Neural progenitor cell (in vitro differentiated cells): ENCODE data around the gene GNAT1. TPM values are rescaled to one million over a fixed set of nuclear protein-coding genes. Genes with fewer than 3 reads are reported as not detected.
A peak's percentile ranks its signal among the peaks of the same experiment; 100 is the strongest.

ENCODE experiments used
- DNase-seq: peaks from one replicate; pipeline ENCODE4 v3.0.0-alpha.2; 2016; ENCODE audit warnings: low spot score
- H2AFZ ChIP-seq: fragments of 200-600 bp; sonication (generic); replicated peaks from 2 replicates; pipeline ENCODE4 v1.6.1; 2016; ENCODE audit warnings: antibody characterized with exemption
- H3F3A ChIP-seq: fragments of 200-600 bp; sonication (generic); 2 replicates; pipeline ENCODE4 v1.6.1; 2016; ENCODE audit warnings: antibody characterized with exemption, low read depth
- H3K27ac ChIP-seq: fragments of 200-600 bp; sonication (generic); 2 replicates; pipeline ENCODE4 v1.5.1; 2016; ENCODE audit warnings: mild to moderate bottlenecking
- H3K27me3 ChIP-seq: fragments of 200-600 bp; sonication (generic); 2 replicates; pipeline ENCODE4 v1.6.1; 2016; ENCODE audit warnings: mild to moderate bottlenecking, moderate library complexity
- H3K36me3 ChIP-seq: fragments of 200-600 bp; sonication (generic); 2 replicates; pipeline ENCODE4 v1.5.1; 2016
- H3K4me1 ChIP-seq: fragments of 200-600 bp; sonication (generic); 2 replicates; pipeline ENCODE4 v1.6.1; 2016; ENCODE audit warnings: mixed run types
- H3K4me2 ChIP-seq: fragments of 200-600 bp; sonication (generic); 2 replicates; pipeline ENCODE4 v1.6.1; 2016
- H3K4me3 ChIP-seq: fragments of 200-600 bp; sonication (generic); 2 replicates; pipeline ENCODE4 v1.5.1; 2016
- H3K79me2 ChIP-seq: fragments of 200-600 bp; sonication (generic); 2 replicates; pipeline ENCODE4 v1.6.1; 2016; ENCODE audit warnings: low read depth
- H3K9ac ChIP-seq: fragments of 200-600 bp; sonication (generic); 2 replicates; pipeline ENCODE4 v1.6.1; 2016
- H3K9me3 ChIP-seq: fragments of 200-600 bp; sonication (generic); 2 replicates; pipeline ENCODE4 v1.5.1; 2016; ENCODE audit warnings: low read depth
- H4K20me1 ChIP-seq: fragments of 200-600 bp; sonication (generic); 2 replicates; pipeline ENCODE4 v1.6.1; 2016; ENCODE audit warnings: low read depth
- H3K27ac Mint-ChIP-seq: 3 replicates; pipeline ENCODE4 v1.8.0; 2021; ENCODE audit warnings: mixed read lengths
- H3K27me3 Mint-ChIP-seq: 2 replicates; pipeline ENCODE4 v1.8.0; 2022; ENCODE audit warnings: low read depth, mild to moderate bottlenecking, inconsistent platforms, moderate library complexity, mixed read lengths; ENCODE audit not compliant: insufficient read depth
- H3K36me3 Mint-ChIP-seq: 3 replicates; pipeline ENCODE4 v1.8.0; 2021; ENCODE audit warnings: mixed read lengths
- H3K4me1 Mint-ChIP-seq: 3 replicates; pipeline ENCODE4 v1.8.0; 2021; ENCODE audit warnings: mixed read lengths
- H3K4me3 Mint-ChIP-seq: 3 replicates; pipeline ENCODE4 v1.8.0; 2021; ENCODE audit warnings: mild to moderate bottlenecking, moderate library complexity, mixed read lengths
- H3K9me3 Mint-ChIP-seq: 3 replicates; pipeline ENCODE4 v1.8.0; 2020; ENCODE audit warnings: mixed read lengths
- CTCF ChIP-seq: fragments of 200-600 bp; sonication (generic); IDR thresholded peaks from 2 replicates; pipeline ENCODE4 v1.5.1; 2017; ENCODE audit warnings: antibody characterized with exemption, mild to moderate bottlenecking
- EZH2 ChIP-seq: fragments of 200-600 bp; sonication (generic); IDR thresholded peaks from 2 replicates; pipeline ENCODE4 v1.6.1; 2017; ENCODE audit warnings: antibody characterized with exemption, mild to moderate bottlenecking, moderate library complexity
- EZH2phosphoT487 ChIP-seq: fragments of 200-600 bp; sonication (generic); IDR thresholded peaks from 2 replicates; pipeline ENCODE4 v1.6.1; 2017; ENCODE audit warnings: antibody characterized with exemption
- total RNA-seq: library from RNA; depleted of rRNA; stranded (reverse); fragments of >200 nt; gene quantifications from 2 replicates; pipeline ENCODE4 v1.2.3, GENCODE V29; 2015; ENCODE audit warnings: low replicate concordance

The GNAT1 gene
- total RNA-seq, 1 donor from 2014 or later, result not detected

- no peak overlapping the region for H3K27ac ChIP-seq
- H3F3A ChIP-seq, result peaks cover 22% of the 10 kb centered on the region
- DNase-seq, result no peak
- H3K9me3 ChIP-seq, result no peaks in the 10 kb centered on the region
- peak overlapping the region; percentile 66 for H3K4me2 ChIP-seq
- Mint-ChIP-seq H3K27me3 (peaks cover 8% of the 10 kb centered on the region), H3K4me3 (no peak overlapping the region), H3K36me3 (no peaks in the 10 kb centered on the region), H3K9me3 (no peaks in the 10 kb centered on the region), H3K27ac (no peak overlapping the region), H3K4me1 (peaks cover 66% of the 10 kb centered on the region)
- no peak overlapping the region for H3K4me3 ChIP-seq
- no peaks in the 10 kb centered on the region for H3K27me3 ChIP-seq
- TF ChIP-seq CTCF, result no peak
- no peak for TF ChIP-seq EZH2
- no peak for TF ChIP-seq EZH2phosphoT487
- H3K9ac ChIP-seq, result no peak overlapping the region
- H3K4me1 ChIP-seq, result peaks cover 64% of the 10 kb centered on the region
- peaks cover 85% of the 10 kb centered on the region for H4K20me1 ChIP-seq
- H2AFZ ChIP-seq, result no peak overlapping the region
- H3K79me2 ChIP-seq, result peaks cover 12% of the 10 kb centered on the region
- no peaks in the 10 kb centered on the region for H3K36me3 ChIP-seq
Measured at GRCh38 chr3:50169232-50169832, 22.1 kb upstream of the GNAT1 start.

GRCh38 chr3:50169858-50170257, 21.6 kb upstream of the GNAT1 start:
- peak overlapping the region; percentile 33 for H3K27ac Mint-ChIP-seq
- no peak overlapping the region for H3K27ac ChIP-seq
- H3K36me3 Mint-ChIP-seq, result no peaks in the 10 kb centered on the region
- no peaks in the 10 kb centered on the region for H3K27me3 ChIP-seq
- H3K9me3 Mint-ChIP-seq, result no peaks in the 10 kb centered on the region
- peaks cover 22% of the 10 kb centered on the region for H3F3A ChIP-seq
- no peak for DNase-seq
- no peak overlapping the region for H3K4me3 Mint-ChIP-seq
- peaks cover 61% of the 10 kb centered on the region for H3K4me1 Mint-ChIP-seq
- H3K4me3 ChIP-seq, result no peak overlapping the region
- no peak overlapping the region for H2AFZ ChIP-seq
- peaks cover 4% of the 10 kb centered on the region for H3K27me3 Mint-ChIP-seq
- H3K4me2 ChIP-seq, result peak overlapping the region; percentile 66
- no peaks in the 10 kb centered on the region for H3K9me3 ChIP-seq
- no peak overlapping the region for H3K9ac ChIP-seq
- peaks cover 64% of the 10 kb centered on the region for H3K4me1 ChIP-seq
- TF ChIP-seq CTCF (no peak), EZH2phosphoT487 (no peak), EZH2 (no peak)
- peaks cover 12% of the 10 kb centered on the region for H3K79me2 ChIP-seq
- peaks cover 79% of the 10 kb centered on the region for H4K20me1 ChIP-seq
- H3K36me3 ChIP-seq, result no peaks in the 10 kb centered on the region

GRCh38 chr3:50170689-50171088, 20.7 kb upstream of the GNAT1 start:
- no peaks in the 10 kb centered on the region for H3K9me3 Mint-ChIP-seq
- no peak overlapping the region for H2AFZ ChIP-seq
- H3K9me3 ChIP-seq, result no peaks in the 10 kb centered on the region
- no peak overlapping the region for H3K27ac Mint-ChIP-seq
- H3K4me3 ChIP-seq, result no peak overlapping the region
- peaks cover 4% of the 10 kb centered on the region for H3K27me3 Mint-ChIP-seq
- TF ChIP-seq CTCF (no peak), EZH2phosphoT487 (no peak), EZH2 (no peak)
- peaks cover 22% of the 10 kb centered on the region for H3F3A ChIP-seq
- no peak overlapping the region for H3K4me2 ChIP-seq
- no peak overlapping the region for H3K27ac ChIP-seq
- no peak overlapping the region for H3K4me3 Mint-ChIP-seq
- peaks cover 12% of the 10 kb centered on the region for H3K79me2 ChIP-seq
- H4K20me1 ChIP-seq, result peaks cover 71% of the 10 kb centered on the region
- H3K4me1 Mint-ChIP-seq, result peaks cover 54% of the 10 kb centered on the region
- H3K36me3 Mint-ChIP-seq, result no peaks in the 10 kb centered on the region
- DNase-seq, result no peak
- H3K4me1 ChIP-seq, result peaks cover 55% of the 10 kb centered on the region
- no peak overlapping the region for H3K9ac ChIP-seq
- no peaks in the 10 kb centered on the region for H3K36me3 ChIP-seq
- H3K27me3 ChIP-seq, result no peaks in the 10 kb centered on the region
